Karpas-422 (cell line): ENCODE measurements around the gene SOWAHA. TPM values are rescaled to one million over a fixed set of nuclear protein-coding genes. Genes with fewer than 3 reads are reported as not detected.

Experiments
- DNase-seq: peaks from one replicate; pipeline ENCODE4 v3.0.0-alpha.2; 2015
- H2AFZ ChIP-seq: fragments of 200-600 bp; sonication (generic); 2 replicates; pipeline ENCODE4 v1.6.1; 2014; ENCODE audit warnings: antibody characterized with exemption, low read length, mixed read lengths
- H3K27ac ChIP-seq: fragments of 200-600 bp; sonication (generic); 2 replicates; pipeline ENCODE4 v1.5.1; 2014; ENCODE audit warnings: mild to moderate bottlenecking, low read length, moderate library complexity
- H3K27me3 ChIP-seq: fragments of 200-600 bp; sonication (generic); 2 replicates; pipeline ENCODE4 v1.6.1; 2014; ENCODE audit warnings: low read length, mixed read lengths
- H3K36me3 ChIP-seq: fragments of 200-600 bp; sonication (generic); 2 replicates; pipeline ENCODE4 v1.6.1; 2014; ENCODE audit warnings: low read length, mixed read lengths; ENCODE audit not compliant: insufficient read depth
- H3K4me1 ChIP-seq: fragments of 200-600 bp; sonication (generic); 2 replicates; pipeline ENCODE4 v1.6.1; 2014; ENCODE audit warnings: mild to moderate bottlenecking, low read length, mixed read lengths
- H3K4me2 ChIP-seq: fragments of 200-600 bp; sonication (generic); 2 replicates; pipeline ENCODE4 v1.6.1; 2014; ENCODE audit warnings: low read length, low read depth, mild to moderate bottlenecking; ENCODE audit not compliant: poor library complexity, severe bottlenecking
- H3K4me3 ChIP-seq: fragments of 200-600 bp; sonication (generic); 2 replicates; pipeline ENCODE4 v1.5.1; 2014; ENCODE audit warnings: mild to moderate bottlenecking, antibody characterized with exemption, low read length, mixed read lengths
- H3K79me2 ChIP-seq: fragments of 200-600 bp; sonication (generic); 2 replicates; pipeline ENCODE4 v1.6.1; 2014; ENCODE audit warnings: mild to moderate bottlenecking, low read length, mixed read lengths
- H3K9ac ChIP-seq: fragments of 200-600 bp; sonication (generic); 2 replicates; pipeline ENCODE4 v1.6.0; 2014; ENCODE audit warnings: low read length
- H3K9me2 ChIP-seq: fragments of 200-600 bp; sonication (generic), shearing (Covaris generic); replicated peaks from 2 replicates; pipeline ENCODE4 v1.6.0; 2014; ENCODE audit warnings: mild to moderate bottlenecking, low read length, moderate library complexity; ENCODE audit not compliant: insufficient read depth
- H3K9me3 ChIP-seq: fragments of 300-700, 200-600 bp; sonication (generic); 2 replicates; pipeline ENCODE4 v1.6.1; 2014; ENCODE audit warnings: low read length, mixed read lengths
- H4K20me1 ChIP-seq: fragments of 200-600 bp; sonication (generic); 2 replicates; pipeline ENCODE4 v1.6.1; 2014; ENCODE audit warnings: mild to moderate bottlenecking, antibody characterized with exemption, low read length, low read depth; ENCODE audit not compliant: insufficient read depth
- total RNA-seq: library from RNA; depleted of rRNA; stranded (reverse); fragments of >200 nt; shearing (Covaris generic); gene quantifications from 2 replicates; pipeline ENCODE4 v1.2.3, GENCODE V29; 2014; ENCODE audit warnings: low replicate concordance

The SOWAHA gene
- total RNA-seq, 1 experiment from 2014 or later: not detected

DNA sequence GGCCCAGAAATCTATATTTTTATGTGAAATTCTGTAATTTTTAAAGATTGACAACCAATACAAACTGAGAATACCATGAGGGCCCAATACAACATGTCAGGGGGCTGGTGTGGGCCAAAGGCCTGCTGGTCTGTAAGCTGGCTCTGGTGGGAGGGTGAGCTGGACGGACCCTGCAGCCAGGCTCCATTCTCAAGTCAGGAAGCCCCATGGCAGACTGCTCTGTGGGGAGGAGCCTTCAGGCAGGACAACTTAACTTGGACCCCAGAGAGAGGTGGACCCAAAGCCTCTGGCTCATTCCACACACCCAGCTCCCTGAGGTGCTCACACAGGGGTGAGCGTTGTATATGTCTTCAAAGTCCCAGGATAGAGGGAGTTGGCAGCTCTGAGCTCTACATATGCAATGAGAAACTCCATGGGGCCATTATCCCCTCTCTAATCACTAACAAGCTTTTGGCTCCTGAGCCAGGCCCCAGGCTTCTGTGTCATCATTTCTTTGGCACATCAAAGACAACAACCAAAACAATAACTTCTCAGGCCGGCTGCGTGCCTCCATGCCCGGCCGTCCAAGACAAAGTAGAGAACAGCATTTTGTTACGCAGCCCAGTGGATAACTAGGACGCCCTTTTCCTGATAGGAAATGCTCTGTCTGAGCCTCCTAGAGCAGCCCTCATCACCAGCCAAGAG, 42.5 kb upstream of the SOWAHA start:
- Histone ChIP-seq H3K27me3 (no peaks in the 10 kb centered on the region; the same call in 1 of the 2 replicates), H3K36me3 (no peaks in the 10 kb centered on the region), H3K27ac (no peak overlapping the region), H4K20me1 (no peaks in the 10 kb centered on the region), H3K4me1 (no peaks in the 10 kb centered on the region), H3K4me3 (no peak overlapping the region), H3K79me2 (no peaks in the 10 kb centered on the region), H3K9me2 (no peaks in the 10 kb centered on the region), H2AFZ (no peak overlapping the region), H3K4me2 (no peak overlapping the region), H3K9ac (no peak overlapping the region), H3K9me3 (no peaks in the 10 kb centered on the region)
- no peak for DNase-seq

DNA sequence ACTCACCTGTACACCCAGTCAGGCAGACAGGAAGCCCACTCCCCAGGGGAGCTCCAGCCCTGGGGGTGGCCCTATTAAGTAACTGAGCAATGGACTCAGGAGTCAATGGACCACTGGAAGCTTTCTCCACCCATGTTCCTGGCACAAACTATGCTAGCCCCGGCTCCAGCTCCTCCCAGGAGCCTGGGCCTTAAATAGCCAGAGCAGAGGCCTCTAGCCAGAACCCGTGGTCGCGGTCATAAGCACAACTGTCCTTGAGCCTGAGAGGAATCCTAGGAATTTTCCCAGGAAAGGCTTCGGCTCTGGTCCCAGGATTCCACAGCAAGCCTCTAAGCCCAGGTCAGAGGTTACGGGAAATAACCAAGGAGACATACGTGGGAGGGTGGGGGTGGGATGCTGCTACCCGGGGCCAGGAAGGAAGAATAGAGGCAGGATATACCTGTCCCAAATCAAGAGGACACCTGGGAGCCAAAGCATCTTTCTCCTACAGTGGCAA, 41.6 kb upstream of the SOWAHA start:
- H4K20me1 ChIP-seq: no peaks in the 10 kb centered on the region
- H3K9me3 ChIP-seq: no peaks in the 10 kb centered on the region
- no peak overlapping the region for H2AFZ ChIP-seq
- H3K27ac ChIP-seq: no peak overlapping the region
- no peak overlapping the region for H3K9ac ChIP-seq
- H3K36me3 ChIP-seq: no peaks in the 10 kb centered on the region
- H3K9me2 ChIP-seq: no peaks in the 10 kb centered on the region
- no peak overlapping the region for H3K4me2 ChIP-seq
- H3K79me2 ChIP-seq: no peaks in the 10 kb centered on the region
- no peak for DNase-seq
- no peak overlapping the region for H3K4me3 ChIP-seq
- H3K4me1 ChIP-seq: no peaks in the 10 kb centered on the region
- no peaks in the 10 kb centered on the region; the same call in 1 of the 2 replicates for H3K27me3 ChIP-seq

DNA sequence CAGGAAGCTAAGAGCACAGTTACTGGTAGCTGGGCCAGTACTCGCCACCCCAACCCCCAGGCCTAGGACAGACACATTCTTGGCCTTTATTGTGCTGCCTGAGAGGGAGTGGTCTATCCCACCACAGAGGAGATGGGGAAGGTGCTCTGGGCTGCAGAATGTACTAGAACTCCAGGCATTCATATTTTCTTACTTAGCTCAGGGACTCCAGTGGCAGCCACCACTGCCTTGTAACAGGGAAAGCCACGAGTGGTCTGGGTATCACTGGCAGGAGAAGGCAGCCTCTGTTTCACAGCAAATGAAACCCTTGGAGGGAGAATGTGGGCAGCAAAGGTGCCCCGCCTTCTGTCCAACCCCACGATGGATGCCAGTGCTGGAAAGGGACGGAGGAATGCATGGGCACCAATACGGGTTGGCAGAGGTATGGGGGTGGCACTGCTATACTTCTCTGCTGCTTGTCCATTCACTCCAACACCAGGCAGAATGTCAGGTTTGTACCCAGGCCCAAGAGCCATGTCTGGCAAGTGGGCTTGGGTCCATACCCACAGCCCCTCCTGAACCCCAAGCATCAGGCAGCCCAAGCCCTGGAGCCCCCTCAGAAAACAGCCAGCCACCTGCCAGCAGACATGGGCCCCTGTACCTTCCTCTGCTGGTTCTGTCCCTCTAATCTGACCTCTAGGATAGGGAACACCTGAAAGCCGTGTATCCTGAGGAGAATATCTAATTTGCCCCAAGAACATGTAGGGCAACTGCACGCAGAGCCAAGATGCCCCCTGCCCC, 40.6 kb upstream of the SOWAHA start:
- H2AFZ ChIP-seq: no peak overlapping the region
- H3K27ac ChIP-seq: no peak overlapping the region
- H3K9ac ChIP-seq: no peak overlapping the region
- H3K27me3 ChIP-seq: no peaks in the 10 kb centered on the region; the same call in 1 of the 2 replicates
- peaks cover 1% of the 10 kb centered on the region; the same call in 1 of the 2 replicates for H3K4me1 ChIP-seq
- no peaks in the 10 kb centered on the region for H3K9me3 ChIP-seq
- no peak overlapping the region for H3K4me2 ChIP-seq
- no peaks in the 10 kb centered on the region for H3K79me2 ChIP-seq
- H4K20me1 ChIP-seq: no peaks in the 10 kb centered on the region
- no peaks in the 10 kb centered on the region for H3K36me3 ChIP-seq
- DNase-seq: no peak
- no peak overlapping the region for H3K4me3 ChIP-seq
- H3K9me2 ChIP-seq: no peaks in the 10 kb centered on the region

DNA sequence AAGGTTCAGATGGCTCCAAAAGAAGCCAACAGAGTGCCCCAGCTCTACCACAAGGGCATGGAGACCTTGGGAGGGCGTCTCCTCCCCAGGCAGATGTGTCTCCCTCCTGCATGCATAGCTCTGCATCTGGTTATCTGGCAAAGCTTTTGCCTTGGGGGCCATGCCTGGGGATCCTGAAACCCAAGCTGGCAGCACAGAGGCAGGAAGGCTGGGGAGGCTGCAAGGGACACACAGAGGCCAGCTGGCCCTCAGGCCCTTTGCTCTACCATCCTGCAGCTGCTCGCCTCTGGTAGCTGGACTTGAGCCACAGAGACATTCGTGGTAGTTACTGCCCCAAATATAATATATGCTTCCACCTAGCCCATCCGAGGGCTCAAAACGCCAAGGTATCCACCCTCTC, 40.0 kb upstream of the SOWAHA start:
- no peak overlapping the region for H3K4me2 ChIP-seq
- no peaks in the 10 kb centered on the region for H3K79me2 ChIP-seq
- H3K27me3 ChIP-seq: no peaks in the 10 kb centered on the region; the same call in 1 of the 2 replicates
- H2AFZ ChIP-seq: no peak overlapping the region
- no peak for DNase-seq
- H3K4me3 ChIP-seq: no peak overlapping the region
- H3K9me2 ChIP-seq: no peaks in the 10 kb centered on the region
- H3K9ac ChIP-seq: no peak overlapping the region
- no peaks in the 10 kb centered on the region for H3K36me3 ChIP-seq
- no peaks in the 10 kb centered on the region for H4K20me1 ChIP-seq
- no peak overlapping the region for H3K27ac ChIP-seq
- no peaks in the 10 kb centered on the region for H3K9me3 ChIP-seq
- peaks cover 4% of the 10 kb centered on the region; the same call in 1 of the 2 replicates for H3K4me1 ChIP-seq

DNA sequence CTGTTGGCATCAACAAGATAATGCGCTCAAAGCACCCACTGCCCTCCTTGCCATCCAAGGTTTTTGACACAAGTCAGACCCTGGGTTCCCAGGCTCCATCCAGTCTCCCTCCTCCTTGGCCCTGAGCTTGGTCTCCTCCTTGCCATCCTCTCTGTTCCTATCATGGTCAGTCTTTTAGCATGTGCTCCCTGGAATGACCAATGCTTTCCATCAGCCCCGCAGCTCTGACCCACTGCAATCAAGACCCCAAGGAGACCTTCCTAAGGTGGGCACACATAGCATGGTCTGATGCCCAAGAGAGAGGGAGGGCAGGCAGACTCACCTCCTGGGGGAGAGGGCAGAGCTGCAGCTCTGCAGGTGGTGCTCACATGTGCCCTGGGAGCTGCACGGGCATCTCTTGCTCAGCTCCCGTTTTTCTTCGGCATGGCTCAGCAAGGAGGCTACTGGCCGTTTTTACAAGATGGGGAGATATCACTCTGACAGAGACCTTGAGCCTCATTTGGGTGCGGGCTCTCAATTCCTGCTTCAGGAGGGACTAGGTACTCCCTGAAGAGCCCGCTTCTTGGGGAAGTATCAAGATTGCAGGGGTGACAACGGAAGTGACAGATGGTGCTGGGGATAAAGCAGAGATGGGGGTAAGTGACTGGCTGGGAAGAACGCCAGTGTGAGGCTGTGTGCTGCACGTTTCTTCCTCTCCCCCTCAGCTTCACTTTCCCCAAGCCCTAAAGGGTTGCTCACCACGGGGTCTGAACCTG, 39.3 kb upstream of the SOWAHA start:
- Histone ChIP-seq H3K27ac (no peak overlapping the region), H2AFZ (no peak overlapping the region), H3K36me3 (no peaks in the 10 kb centered on the region), H3K9me2 (no peaks in the 10 kb centered on the region), H3K9ac (no peak overlapping the region), H3K9me3 (no peaks in the 10 kb centered on the region), H4K20me1 (no peaks in the 10 kb centered on the region), H3K27me3 (no peaks in the 10 kb centered on the region; the same call in 1 of the 2 replicates), H3K4me2 (no peak overlapping the region), H3K4me3 (no peak overlapping the region), H3K4me1 (peaks cover 4% of the 10 kb centered on the region; the same call in 1 of the 2 replicates), H3K79me2 (no peaks in the 10 kb centered on the region)
- no peak for DNase-seq

DNA sequence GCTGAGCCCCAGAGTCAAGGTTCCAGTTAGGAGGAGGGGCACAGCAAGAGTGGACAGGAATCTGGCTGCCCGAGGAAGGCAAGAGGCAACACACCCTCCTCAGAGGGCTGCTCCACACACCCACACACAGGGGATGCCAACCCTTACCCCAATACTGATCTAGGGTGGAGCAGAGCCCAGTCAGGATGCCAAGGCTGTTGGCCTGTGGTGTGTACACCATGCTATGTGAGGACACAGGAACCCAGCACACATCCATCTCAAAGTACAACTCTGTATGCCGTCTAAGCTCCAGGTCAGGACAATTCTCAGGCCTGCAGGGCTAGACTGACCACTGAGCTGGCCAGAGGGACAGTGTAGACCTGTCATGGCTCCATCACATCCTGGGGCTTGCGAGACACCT, 38.7 kb upstream of the SOWAHA start:
- H3K27me3 ChIP-seq: no peaks in the 10 kb centered on the region; the same call in 1 of the 2 replicates
- H4K20me1 ChIP-seq: no peaks in the 10 kb centered on the region
- no peak for DNase-seq
- peaks cover 4% of the 10 kb centered on the region; the same call in 1 of the 2 replicates for H3K4me1 ChIP-seq
- no peaks in the 10 kb centered on the region for H3K36me3 ChIP-seq
- no peaks in the 10 kb centered on the region for H3K9me3 ChIP-seq
- H3K4me2 ChIP-seq: no peak overlapping the region
- H3K9ac ChIP-seq: no peak overlapping the region
- H3K79me2 ChIP-seq: no peaks in the 10 kb centered on the region
- no peak overlapping the region for H2AFZ ChIP-seq
- no peak overlapping the region for H3K4me3 ChIP-seq
- no peaks in the 10 kb centered on the region for H3K9me2 ChIP-seq
- H3K27ac ChIP-seq: no peak overlapping the region

DNA sequence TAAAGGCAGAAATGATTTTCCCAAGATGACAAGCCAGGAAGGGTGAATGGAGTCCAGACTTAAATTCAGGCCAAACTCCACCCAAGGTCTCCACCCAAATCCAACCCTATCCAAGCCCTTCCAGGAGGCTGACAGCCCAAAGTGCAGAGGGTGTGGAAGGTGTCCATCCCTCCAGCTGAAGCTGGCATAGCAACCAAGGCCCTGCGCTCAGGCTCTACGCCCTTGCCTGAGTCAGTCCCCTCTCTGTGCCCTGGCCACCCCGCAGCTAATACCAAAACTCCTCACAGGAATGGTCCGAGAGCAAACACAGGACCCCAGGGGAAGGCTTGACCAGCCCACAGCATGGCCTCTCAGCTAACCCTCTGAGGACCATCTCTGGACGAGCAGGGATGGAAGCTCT, 38.2 kb upstream of the SOWAHA start:
- Histone ChIP-seq H2AFZ (no peak overlapping the region), H3K9me2 (no peaks in the 10 kb centered on the region), H3K9ac (no peak overlapping the region), H3K4me2 (no peak overlapping the region), H4K20me1 (no peaks in the 10 kb centered on the region), H3K36me3 (no peaks in the 10 kb centered on the region), H3K27ac (no peak overlapping the region), H3K9me3 (no peaks in the 10 kb centered on the region), H3K4me1 (peaks cover 4% of the 10 kb centered on the region; the same call in 1 of the 2 replicates), H3K79me2 (no peaks in the 10 kb centered on the region), H3K4me3 (no peak overlapping the region), H3K27me3 (no peaks in the 10 kb centered on the region; the same call in 1 of the 2 replicates)
- DNase-seq: no peak
